HG03066 (cell line): Measurements from ENCODE around the gene GDF11.

ENCODE experiments used
- ATAC-seq: cut with Tn5 transposase; IDR thresholded peaks from one replicate; pipeline ENCODE4 v1.9.1; 2021; ENCODE audit warnings: low read depth; ENCODE audit not compliant: unreplicated experiment

The GDF11 gene

GRCh38 chr12:55777856-55778255, 34.9 kb downstream of the GDF11 start:
- ATAC-seq = no peak

- no peak for ATAC-seq
These were observed 37.8 kb downstream of the GDF11 start for GRCh38 chr12:55780685-55781084.

- ATAC-seq = no peak
These were observed 45.6 kb downstream of the GDF11 start for GRCh38 chr12:55788546-55788945.

GRCh38 chr12:55789171-55789570, 46.2 kb downstream of the GDF11 start:
- ATAC-seq = no peak

GRCh38 chr12:55789893-55790292, 47.0 kb downstream of the GDF11 start:
- ATAC-seq = no peak

GRCh38 chr12:55795950-55796349, 53.0 kb downstream of the GDF11 start:
- ATAC-seq = no peak

GRCh38 chr12:55797068-55797467, 54.1 kb downstream of the GDF11 start:
- ATAC-seq = no peak

GRCh38 chr12:55797550-55797949, 54.6 kb downstream of the GDF11 start:
- no peak for ATAC-seq
